C1 segment of cervical spinal cord (tissue), 14 donors: ENCODE measurements around the gene C17orf67.

Experiments
- DNase-seq, 14 donors: peaks; one replicate each; lab custom pipeline; 2025; lab: John Stamatoyannopoulos, UW

The C17orf67 gene

DNA sequence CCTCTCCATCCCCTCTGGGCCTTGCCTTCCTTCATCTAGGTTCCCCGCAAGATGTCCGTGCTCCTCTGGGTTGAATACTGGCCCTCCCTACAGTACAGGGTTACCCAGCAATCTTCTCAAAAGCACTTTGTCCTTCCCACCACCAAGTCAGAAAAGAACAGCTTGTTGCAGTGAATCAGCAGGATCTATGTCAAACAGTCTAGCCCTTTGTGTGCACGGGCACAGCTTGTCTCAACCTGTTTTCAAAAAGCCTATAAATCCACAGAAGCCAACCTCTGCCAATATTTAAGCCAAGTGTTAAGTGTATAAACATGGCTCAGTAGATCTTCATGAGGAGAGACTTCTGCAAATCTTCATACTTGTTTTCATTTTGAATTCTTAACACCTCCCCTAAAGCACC is 25.2 kb downstream of the C17orf67 start:
- DNase-seq = peak in 1 of 14 donors; percentile 14

DNA sequence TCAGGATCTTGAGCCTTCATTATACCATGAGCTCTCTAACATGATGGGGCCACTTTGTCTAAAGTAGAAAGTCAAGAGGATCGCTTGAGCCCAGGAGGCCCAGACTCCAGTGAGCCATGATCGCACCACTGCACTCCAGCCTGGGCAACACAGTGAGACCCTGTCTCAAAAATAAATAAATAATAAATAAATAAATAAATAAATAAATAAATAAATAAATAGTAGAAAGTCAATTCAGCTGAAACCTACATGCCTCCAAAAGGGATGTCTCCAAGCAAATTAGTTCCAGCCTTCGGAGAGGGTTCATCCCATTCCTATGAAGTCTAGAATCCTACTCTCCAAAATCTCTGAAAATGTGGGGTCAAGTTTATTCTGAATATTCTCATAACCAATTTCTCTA is 26.0 kb downstream of the C17orf67 start:
- no peak for DNase-seq

DNA sequence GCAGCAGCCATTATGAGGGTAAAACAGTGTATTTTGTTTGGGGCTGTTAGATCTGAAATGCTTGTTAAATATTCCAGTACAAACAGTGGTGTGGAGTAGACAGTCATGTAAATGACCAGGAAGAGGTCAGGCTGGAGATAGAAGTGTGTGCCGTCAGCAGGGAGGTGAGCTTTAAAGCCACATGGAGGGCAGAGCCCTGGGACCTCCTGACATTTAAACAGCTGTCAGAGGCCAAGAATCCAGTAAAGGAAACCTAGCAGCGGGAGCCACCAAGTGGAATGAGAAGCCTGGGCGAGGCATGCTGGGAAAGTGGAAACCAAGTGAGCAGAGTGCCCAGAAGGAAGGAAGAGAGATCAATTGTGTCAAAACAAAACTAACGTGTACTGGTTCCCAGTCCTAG is 26.8 kb downstream of the C17orf67 start:
- DNase-seq = no peak

- DNase-seq = no peak
Observed at GRCh38 chr17:56804454-56804853, 29.3 kb downstream of the C17orf67 start.

GRCh38 chr17:56803071-56803470 is 30.6 kb downstream of the C17orf67 start:
- DNase-seq = no peak

DNA sequence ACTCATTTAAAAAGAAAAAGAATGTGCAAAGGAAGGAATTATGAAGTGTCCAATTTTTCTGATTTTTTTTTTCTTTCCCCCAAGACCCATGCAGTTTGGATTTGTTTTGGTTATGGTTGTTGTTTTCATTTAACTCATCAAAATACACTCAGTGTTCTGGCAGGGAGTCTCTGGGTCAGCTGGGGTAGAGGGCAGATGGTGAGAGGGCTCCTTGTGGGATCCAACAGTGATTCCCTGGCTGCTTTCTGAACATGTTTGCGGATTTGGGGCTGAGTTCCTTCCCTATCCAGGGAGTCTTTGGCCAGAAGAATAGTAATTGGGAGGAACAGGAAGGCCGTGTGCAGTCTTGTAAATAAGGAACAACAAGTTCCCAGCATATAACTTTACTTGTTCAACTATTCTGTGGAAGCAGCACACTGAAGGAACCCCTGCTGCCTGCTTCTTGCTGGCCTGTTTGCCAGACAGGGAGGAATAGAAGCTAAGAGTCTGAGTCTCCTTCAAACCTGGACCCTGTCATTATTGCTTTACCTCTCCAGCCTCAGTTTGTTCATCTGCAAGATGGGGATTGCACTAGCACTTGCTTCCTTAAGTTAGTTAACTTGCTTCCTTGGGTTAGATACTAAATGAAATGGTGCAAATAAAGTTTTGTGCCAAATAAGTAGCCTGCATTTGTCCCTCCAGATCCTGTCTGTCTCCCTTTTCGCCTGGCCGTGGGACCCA is 32.1 kb downstream of the C17orf67 start:
- DNase-seq = peak in 1 of 14 donors; percentile 12

- no peak for DNase-seq
Observed at GRCh38 chr17:56798916-56799315, 34.8 kb downstream of the C17orf67 start.

DNA sequence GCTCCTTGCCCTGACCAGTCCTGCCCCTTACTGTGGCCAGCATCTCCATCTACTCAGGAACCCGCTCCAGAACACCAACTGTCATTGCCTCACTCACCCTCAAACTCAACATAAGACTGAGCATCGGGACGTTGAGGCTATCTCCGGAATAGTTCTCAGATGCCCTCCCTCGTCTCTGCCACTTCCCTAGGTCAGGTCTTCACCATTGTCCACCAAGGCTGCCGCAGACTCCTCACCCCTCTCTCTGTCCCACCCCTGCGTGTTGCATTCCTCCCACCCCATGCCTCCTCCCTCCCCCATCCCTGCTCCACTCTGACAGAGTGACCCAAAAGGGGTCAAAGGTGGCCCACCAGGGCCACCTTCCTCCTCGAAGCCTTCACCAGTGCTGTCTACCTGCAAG is 37.2 kb downstream of the C17orf67 start:
- DNase-seq = no peak

GRCh38 chr17:56795221-56795865 is 38.4 kb downstream of the C17orf67 start:
- no peak for DNase-seq

DNA sequence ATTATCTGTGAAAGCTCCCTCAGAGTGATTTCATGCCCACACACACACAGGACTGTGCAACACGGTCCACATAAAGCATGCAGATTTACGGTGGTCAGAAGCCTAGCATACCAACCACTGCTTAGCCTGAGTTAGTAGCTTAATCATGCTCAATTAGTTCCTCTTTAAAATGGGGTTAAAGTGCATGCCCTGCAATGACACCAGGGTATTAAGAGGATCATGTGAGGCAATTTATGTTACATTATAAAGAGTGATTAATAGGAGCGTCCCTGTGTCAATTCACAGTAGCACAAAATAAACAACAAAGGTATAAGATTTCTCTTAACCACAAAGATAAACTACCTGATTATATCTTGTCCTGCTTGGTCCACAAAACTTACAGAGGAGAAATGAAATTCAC is 39.8 kb downstream of the C17orf67 start:
- no peak for DNase-seq

DNA sequence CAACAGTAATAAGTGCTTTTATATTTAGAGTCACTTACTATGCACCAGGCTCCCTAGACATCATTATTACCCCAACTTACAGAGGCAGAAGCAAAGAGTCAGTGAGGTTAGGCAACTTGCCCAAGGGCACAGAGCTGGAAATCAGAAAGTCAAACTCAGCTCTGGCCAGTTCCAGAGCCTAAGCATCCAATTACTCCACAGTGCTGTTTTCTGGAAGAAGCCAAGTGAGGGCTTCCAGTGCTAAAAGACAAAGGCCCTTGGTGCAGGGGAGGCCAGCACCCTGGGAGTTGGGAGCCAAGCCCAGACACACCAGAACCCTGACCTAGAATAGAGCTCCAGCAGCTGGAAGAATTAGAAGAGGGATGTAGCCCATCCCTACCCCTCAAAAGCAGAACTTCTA is 40.2 kb downstream of the C17orf67 start:
- peak in 5 of 14 donors; percentile 2 to 31 (median 13) for DNase-seq

DNA sequence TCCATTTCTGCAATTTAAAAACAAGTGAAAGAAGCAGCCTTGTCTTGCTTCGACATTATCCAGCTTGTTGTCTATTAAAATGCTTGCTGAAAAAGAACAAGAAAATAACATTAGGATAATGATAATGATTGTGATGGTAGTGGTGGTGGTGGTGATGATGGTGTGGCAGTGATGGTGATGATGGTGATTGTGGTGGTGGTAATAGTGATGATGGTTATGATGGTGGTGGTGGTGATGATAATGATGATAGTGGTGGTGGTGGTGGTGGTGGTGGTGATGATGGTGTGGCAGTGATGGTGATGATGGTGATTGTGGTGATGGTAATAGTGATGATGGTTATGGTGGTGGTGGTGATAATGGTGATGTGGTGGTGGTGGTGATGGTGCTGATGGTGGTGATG is 41.5 kb downstream of the C17orf67 start:
- no peak for DNase-seq

GRCh38 chr17:56786989-56787482 is 46.7 kb downstream of the C17orf67 start:
- DNase-seq = no peak

DNA sequence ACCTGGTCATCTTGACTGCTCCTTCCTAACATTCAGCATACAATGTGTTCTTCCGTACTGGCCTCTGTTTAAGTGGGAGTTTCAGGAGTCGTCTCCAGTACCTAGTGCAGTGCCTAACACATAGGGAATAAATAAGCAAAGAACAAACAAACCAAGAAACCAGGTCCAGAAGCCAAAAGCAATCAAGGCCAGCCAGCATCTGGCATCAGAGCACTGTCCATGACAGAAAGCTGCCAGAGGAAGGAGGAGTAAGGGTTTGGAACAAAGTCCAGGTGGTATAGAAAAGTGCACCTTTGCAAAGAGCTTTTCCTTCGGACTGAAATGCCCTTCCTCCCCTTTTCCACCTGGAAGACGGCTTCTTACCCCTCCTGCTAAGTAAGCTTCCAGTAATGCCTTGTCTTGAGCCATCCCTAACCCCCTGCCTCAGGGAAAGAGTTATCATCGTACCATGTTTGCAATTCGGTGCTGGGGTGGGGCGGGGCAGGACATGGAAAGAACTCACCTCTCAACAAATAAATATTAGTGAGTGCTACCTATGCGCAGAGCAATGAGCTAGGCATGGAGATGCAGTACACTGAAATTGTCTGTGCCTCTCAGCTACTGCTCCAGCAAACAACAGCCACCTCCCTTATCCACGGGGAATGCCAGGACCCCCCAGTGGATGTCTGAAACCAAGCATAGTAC is 47.6 kb downstream of the C17orf67 start:
- no peak for DNase-seq

GRCh38 chr17:56785405-56785804 is 48.3 kb downstream of the C17orf67 start:
- peak in 1 of 14 donors; percentile 37 for DNase-seq

GRCh38 chr17:56782338-56782737 is 51.4 kb downstream of the C17orf67 start:
- DNase-seq = no peak

GRCh38 chr17:56781906-56782305 is 51.8 kb downstream of the C17orf67 start:
- no peak for DNase-seq

DNA sequence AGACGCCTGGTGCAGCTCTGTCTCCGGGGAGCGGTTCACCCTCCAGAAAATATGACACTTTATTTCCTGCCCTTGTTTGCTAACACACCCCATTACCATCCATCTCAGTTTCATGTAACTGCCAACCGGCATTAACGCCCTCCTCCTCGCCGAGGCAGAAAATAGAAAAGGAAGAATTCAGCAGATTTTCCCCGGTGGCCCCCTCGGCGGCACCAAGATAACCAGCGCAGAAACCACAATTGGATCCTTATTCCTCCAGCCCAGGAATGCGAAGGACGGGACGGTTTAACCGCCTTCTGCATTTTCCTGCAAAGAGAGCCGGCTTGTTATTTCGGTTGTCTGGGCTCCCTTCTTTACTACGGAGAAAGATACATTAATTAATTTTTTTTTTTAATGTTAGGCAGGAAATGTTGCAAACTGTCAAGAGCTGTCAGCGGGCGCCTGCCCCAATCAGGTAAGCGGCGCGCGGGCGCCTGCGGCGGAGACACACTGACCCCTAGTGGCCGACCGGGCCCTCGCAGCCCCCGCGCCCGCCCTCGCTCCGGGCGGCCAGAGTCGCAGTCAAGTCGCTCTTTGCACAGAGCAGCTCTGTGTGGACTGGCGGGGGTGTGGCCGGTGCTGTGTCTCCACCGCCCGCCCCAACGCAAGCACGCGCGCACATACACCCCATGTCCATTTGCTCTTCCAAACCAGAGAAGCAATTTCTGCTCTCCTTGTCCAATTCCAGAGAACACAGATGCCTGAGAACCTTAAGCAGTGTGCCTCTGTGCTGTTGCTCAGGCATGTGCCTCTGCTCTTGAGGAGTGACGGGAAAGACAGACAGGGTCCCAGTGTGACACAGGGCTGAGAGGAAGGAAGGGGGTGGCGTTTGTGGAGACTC is 53.6 kb downstream of the C17orf67 start:
- DNase-seq = peak; percentile 2 to 82 (median 52)

DNA sequence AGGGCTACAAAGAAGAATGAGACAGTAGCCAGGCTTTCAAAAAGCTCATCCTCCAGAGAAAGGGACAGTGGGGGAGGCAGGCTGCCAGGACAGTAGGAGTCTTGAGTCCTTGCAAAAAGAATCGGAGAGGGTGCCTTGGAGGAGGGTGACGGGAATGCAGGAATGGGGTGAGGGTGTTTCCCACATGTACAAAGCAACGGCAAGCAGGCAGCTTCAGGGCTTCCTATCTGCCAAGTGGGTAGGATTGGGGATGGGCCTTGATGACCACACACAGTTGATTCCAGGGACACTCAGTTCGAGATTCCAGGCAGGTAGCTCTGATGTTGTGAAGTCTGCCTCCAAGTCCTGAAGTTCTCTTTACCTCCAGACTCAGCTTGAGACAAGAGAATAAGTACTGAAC is 54.4 kb downstream of the C17orf67 start:
- DNase-seq = no peak

DNA sequence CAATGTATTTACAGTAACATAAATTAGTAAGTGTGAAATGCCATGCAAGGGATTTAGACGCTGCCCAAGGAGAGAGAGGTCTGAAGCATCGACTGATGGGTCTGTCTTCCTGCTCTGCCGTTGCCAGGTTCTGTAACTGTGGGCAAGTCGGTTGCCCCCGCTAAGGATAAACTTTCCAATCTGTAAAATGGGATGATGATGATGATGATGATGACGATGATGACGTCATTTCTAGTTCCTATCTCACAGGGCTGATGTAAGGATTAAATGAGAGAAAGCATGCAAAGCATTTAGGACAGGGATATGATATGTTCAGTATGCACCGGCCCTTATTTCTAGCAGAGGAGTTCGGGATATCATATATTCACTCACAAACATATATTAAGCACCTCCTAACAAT is 54.8 kb downstream of the C17orf67 start:
- no peak for DNase-seq

DNA sequence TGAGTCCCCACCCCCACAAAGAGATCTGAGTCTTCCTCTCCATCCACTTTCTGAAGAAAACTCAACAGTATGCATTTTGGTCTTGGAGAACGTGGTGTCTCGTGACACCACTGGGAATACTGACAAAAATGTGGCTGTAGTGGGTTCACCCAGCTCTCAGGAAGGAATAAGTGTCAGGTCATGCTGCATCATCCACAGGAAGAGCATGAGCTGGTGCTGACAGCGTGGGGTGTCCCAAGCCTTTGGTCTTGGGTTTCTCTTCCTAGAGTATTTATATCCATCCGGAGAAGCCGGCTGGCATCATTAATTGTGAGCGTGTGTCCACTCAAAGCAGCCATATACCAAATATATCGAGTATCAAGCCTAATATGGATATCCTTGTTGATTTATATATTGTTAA is 55.9 kb downstream of the C17orf67 start:
- DNase-seq = no peak

DNA sequence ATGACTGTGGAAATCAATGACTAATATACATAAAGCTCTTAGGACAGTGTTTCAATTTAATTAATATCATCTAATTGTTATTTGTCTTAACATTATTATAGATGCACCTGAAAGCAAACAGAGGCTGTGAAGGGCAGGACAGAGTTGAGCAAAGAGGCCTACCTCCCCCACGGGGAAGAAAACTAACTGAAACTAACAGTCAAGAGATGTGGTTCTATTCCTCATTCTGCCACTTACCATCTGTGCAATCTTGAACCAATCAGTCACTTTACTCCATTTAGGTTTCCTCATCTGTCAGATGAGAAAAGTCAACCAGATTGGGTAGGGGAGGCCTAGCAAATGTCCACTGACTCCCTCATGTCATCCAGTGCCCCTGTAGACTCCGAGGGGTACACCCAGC is 59.1 kb downstream of the C17orf67 start:
- DNase-seq = no peak
